K562 (cell line): ENCODE results near the gene TFB2M. TPM values are rescaled to one million over a fixed set of nuclear protein-coding genes. Genes with fewer than 3 reads are reported as not detected.

ENCODE experiments used
- ADNP ChIP-seq: fragments of 200-800 bp; sonication (Bioruptor generic); IDR thresholded peaks from 2 replicates; pipeline ENCODE4 v1.6.1; 2016; ENCODE audit warnings: missing genetic modification characterization, missing compliant biosample characterization
- CTBP1 ChIP-seq: fragments of 450-650 bp; IDR thresholded peaks from 2 replicates; pipeline ENCODE4 v1.6.1; 2016; ENCODE audit warnings: borderline replicate concordance
- GATA2 ChIP-seq: sonication (generic); formaldehyde crosslinking; IDR thresholded peaks from 2 replicates; pipeline ENCODE4 v1.4.0; 2020; ENCODE audit warnings: mild to moderate bottlenecking, missing genetic modification reagents
- HDAC2 ChIP-seq: fragments of 450-650 bp; IDR thresholded peaks from 2 replicates; pipeline ENCODE4 v1.6.1; 2016; ENCODE audit warnings: mild to moderate bottlenecking
- POLR3A ChIP-seq: IDR thresholded peaks from 2 replicates; pipeline ENCODE4 v1.6.1; 2011; ENCODE audit warnings: borderline replicate concordance, mild to moderate bottlenecking, moderate library complexity; ENCODE audit not compliant: insufficient read length, insufficient read depth; ENCODE audit errors: extremely low read depth
- RBFOX2 ChIP-seq: fragments of 200-400 bp; formaldehyde crosslinking; IDR thresholded peaks from 2 replicates; pipeline ENCODE4 v1.6.1; 2017; ENCODE audit warnings: low read depth, mild to moderate bottlenecking, low read length, moderate library complexity
- RBM34 ChIP-seq: fragments of 200-400 bp; formaldehyde crosslinking; IDR thresholded peaks from 2 replicates; pipeline ENCODE4 v1.6.1; 2018; ENCODE audit warnings: low read length, borderline replicate concordance; ENCODE audit not compliant: insufficient read depth
- SETDB1 ChIP-seq: IDR thresholded peaks from one replicate; pipeline ENCODE4 v1.6.1; 2012; ENCODE audit warnings: low read length, control low read depth, inconsistent platforms
- TCF7L2 ChIP-seq: fragments of 150-350 bp; IDR thresholded peaks from 2 replicates; pipeline ENCODE4 v1.6.1; 2016; ENCODE audit warnings: low read depth, mild to moderate bottlenecking, low read length, moderate library complexity
- WHSC1 ChIP-seq: IDR thresholded peaks from one replicate; pipeline ENCODE4 v1.6.1; 2012; ENCODE audit warnings: low read length, control low read depth, inconsistent platforms
- ZC3H8 ChIP-seq: fragments of 450-650 bp; IDR thresholded peaks from 2 replicates; pipeline ENCODE4 v1.6.1; 2017
- ZNF217 ChIP-seq: sonication (generic); formaldehyde crosslinking; IDR thresholded peaks from 2 replicates; pipeline ENCODE4 v1.8.0; 2022; ENCODE audit warnings: mild to moderate bottlenecking, missing genetic modification reagents
- ZNF253 ChIP-seq: fragments of 250-450 bp; sonication (Bioruptor Pico); conservative IDR thresholded peaks from 2 replicates; pipeline ENCODE4 v1.6.1; 2021; ENCODE audit warnings: mild to moderate bottlenecking
- ZNF445 ChIP-seq: fragments of 250-450 bp; sonication (Bioruptor Pico); IDR thresholded peaks from 2 replicates; pipeline ENCODE4 v1.4.0; 2020; ENCODE audit warnings: low read depth, mild to moderate bottlenecking, moderate library complexity
- polyA plus RNA-seq, 8 experiments: library from polyadenylated mRNA; depleted of rRNA in 4 of 8; stranded (reverse) in 5 of 8; unstranded in 3 of 8; fragments of >200 nt; fragmentation: Nextera tagmentation in 2 of 8; fragmentation: Illumina TruSeq in 1 of 8; extraction: Ambion mirVana in 2 of 8; extraction: Trizol in 1 of 8; gene quantifications; 2 replicates each; pipeline versions ENCODE4 v1.2.1 to v1.2.3, GENCODE V29; 2011 to 2014; ENCODE audit warnings: inconsistent platforms in 1 of 8, missing spikeins in 1 of 8
- total RNA-seq, 7 experiments: library from RNA; depleted of rRNA in 6 of 7; stranded (reverse); fragments of >200 nt in 6 of 7; fragmentation: Illumina TruSeq in 2 of 7; extraction: Trizol in 2 of 7; gene quantifications; 2 replicates each; pipeline versions ENCODE4 v1.2.1 to v1.2.3, GENCODE V29; 2011 to 2021; ENCODE audit warnings: low replicate concordance in 1 of 7
- TF ChIP-seq, protein P1 (sequence below): sonication (generic); formaldehyde crosslinking; IDR thresholded peaks from 2 replicates; pipeline ENCODE4 v1.8.0; 2022; ENCODE audit warnings: mild to moderate bottlenecking, missing genetic modification reagents, borderline replicate concordance
- TF ChIP-seq, protein P2 (sequence below): sonication (generic); formaldehyde crosslinking; IDR thresholded peaks from 2 replicates; pipeline ENCODE4 v1.8.1; 2022; ENCODE audit warnings: missing genetic modification reagents
- TF ChIP-seq, protein P3 (sequence below): sonication (generic); formaldehyde crosslinking; IDR thresholded peaks from 2 replicates; pipeline ENCODE4 v1.8.0; 2023; ENCODE audit warnings: missing genetic modification reagents, mild to moderate bottlenecking, borderline replicate concordance
- TF ChIP-seq, protein P4 (sequence below): fragments of 250-450 bp; sonication (Bioruptor Pico); IDR thresholded peaks from 2 replicates; pipeline ENCODE4 v1.8.0; 2022; ENCODE audit warnings: inconsistent platforms, mild to moderate bottlenecking, moderate library complexity, borderline replicate concordance

The TFB2M gene
- total and polyA plus RNA-seq, 9 of the 15 experiments (the other 6 are each of a cell fraction or from before 2014, with no cell fraction given) = 55.1 to 162 (median 70.6) TPM

DNA sequence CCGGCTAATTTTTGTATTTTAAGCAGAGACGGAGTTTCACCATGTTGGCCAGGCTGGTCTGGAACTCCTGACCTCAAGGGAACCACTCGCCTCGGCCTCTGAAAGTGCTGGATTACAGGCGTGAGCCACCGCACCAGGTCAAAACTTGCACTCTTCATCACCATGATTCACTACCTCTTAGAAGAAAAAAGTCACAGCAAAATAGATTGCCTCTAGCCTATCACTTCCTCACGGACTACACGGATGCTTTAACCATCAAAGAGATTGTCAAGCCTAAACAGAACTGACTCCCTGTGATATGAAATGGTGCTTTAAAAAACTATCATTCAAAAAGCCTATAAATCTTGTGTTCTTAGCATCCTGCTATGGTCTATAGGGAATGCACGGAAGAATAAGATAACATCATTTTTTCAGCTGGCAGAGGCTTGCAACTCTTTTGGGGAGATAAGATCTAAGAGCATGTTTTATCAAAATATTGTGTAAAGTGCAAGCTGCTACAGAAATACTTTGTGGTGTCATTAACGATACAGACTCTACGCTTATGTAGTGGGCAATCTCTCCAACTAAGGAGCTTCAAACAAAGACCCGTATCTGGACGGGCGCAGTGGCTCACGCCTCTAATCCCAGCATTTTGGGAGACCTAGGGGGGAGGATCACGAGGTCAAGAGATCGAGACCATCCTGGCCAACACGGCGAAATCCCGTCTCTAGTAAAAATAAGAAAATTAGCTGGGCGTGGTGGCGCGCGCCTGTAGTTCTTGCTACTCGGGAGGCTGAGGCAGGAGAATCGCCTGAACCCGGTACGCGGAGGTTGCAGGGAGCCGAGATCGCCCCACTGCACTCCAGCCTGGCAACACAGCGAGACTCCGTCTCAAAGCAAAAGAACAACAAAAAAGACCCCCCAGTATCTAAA lies 966 bp downstream of the TFB2M start (continued):
- TF ChIP-seq TCF7L2 = no peak
- peak; percentile 76 for TF ChIP-seq GATA2
- no peak for TF ChIP-seq RBM34
- peak; percentile 71; the same call in 1 of the 2 replicates for TF ChIP-seq ADNP (tag)
- TF ChIP-seq ZC3H8 = no peak
- TF ChIP-seq CTBP1 = no peak
- no peak for TF ChIP-seq SETDB1
- TF ChIP-seq, protein P1, sequence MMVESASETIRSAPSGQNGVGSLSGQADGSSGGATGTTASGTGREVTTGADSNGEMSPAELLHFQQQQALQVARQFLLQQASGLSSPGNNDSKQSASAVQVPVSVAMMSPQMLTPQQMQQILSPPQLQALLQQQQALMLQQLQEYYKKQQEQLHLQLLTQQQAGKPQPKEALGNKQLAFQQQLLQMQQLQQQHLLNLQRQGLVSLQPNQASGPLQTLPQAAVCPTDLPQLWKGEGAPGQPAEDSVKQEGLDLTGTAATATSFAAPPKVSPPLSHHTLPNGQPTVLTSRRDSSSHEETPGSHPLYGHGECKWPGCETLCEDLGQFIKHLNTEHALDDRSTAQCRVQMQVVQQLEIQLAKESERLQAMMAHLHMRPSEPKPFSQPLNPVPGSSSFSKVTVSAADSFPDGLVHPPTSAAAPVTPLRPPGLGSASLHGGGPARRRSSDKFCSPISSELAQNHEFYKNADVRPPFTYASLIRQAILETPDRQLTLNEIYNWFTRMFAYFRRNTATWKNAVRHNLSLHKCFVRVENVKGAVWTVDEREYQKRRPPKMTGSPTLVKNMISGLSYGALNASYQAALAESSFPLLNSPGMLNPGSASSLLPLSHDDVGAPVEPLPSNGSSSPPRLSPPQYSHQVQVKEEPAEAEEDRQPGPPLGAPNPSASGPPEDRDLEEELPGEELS (CRISPR knock-in tag) = no peak
- no peak for TF ChIP-seq HDAC2
- no peak for TF ChIP-seq ZNF217 (CRISPR knock-in tag)
- TF ChIP-seq, protein P2, sequence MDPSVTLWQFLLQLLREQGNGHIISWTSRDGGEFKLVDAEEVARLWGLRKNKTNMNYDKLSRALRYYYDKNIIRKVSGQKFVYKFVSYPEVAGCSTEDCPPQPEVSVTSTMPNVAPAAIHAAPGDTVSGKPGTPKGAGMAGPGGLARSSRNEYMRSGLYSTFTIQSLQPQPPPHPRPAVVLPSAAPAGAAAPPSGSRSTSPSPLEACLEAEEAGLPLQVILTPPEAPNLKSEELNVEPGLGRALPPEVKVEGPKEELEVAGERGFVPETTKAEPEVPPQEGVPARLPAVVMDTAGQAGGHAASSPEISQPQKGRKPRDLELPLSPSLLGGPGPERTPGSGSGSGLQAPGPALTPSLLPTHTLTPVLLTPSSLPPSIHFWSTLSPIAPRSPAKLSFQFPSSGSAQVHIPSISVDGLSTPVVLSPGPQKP = no peak
- TF ChIP-seq POLR3A = peak; percentile 65
- no peak for TF ChIP-seq ZNF445 (CRISPR knock-in tag)
- TF ChIP-seq, protein P3, sequence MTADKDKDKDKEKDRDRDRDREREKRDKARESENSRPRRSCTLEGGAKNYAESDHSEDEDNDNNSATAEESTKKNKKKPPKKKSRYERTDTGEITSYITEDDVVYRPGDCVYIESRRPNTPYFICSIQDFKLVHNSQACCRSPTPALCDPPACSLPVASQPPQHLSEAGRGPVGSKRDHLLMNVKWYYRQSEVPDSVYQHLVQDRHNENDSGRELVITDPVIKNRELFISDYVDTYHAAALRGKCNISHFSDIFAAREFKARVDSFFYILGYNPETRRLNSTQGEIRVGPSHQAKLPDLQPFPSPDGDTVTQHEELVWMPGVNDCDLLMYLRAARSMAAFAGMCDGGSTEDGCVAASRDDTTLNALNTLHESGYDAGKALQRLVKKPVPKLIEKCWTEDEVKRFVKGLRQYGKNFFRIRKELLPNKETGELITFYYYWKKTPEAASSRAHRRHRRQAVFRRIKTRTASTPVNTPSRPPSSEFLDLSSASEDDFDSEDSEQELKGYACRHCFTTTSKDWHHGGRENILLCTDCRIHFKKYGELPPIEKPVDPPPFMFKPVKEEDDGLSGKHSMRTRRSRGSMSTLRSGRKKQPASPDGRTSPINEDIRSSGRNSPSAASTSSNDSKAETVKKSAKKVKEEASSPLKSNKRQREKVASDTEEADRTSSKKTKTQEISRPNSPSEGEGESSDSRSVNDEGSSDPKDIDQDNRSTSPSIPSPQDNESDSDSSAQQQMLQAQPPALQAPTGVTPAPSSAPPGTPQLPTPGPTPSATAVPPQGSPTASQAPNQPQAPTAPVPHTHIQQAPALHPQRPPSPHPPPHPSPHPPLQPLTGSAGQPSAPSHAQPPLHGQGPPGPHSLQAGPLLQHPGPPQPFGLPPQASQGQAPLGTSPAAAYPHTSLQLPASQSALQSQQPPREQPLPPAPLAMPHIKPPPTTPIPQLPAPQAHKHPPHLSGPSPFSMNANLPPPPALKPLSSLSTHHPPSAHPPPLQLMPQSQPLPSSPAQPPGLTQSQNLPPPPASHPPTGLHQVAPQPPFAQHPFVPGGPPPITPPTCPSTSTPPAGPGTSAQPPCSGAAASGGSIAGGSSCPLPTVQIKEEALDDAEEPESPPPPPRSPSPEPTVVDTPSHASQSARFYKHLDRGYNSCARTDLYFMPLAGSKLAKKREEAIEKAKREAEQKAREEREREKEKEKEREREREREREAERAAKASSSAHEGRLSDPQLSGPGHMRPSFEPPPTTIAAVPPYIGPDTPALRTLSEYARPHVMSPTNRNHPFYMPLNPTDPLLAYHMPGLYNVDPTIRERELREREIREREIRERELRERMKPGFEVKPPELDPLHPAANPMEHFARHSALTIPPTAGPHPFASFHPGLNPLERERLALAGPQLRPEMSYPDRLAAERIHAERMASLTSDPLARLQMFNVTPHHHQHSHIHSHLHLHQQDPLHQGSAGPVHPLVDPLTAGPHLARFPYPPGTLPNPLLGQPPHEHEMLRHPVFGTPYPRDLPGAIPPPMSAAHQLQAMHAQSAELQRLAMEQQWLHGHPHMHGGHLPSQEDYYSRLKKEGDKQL (CRISPR knock-in tag) = no peak
- TF ChIP-seq RBFOX2 = no peak
- no peak for TF ChIP-seq WHSC1
- TF ChIP-seq, protein P4, sequence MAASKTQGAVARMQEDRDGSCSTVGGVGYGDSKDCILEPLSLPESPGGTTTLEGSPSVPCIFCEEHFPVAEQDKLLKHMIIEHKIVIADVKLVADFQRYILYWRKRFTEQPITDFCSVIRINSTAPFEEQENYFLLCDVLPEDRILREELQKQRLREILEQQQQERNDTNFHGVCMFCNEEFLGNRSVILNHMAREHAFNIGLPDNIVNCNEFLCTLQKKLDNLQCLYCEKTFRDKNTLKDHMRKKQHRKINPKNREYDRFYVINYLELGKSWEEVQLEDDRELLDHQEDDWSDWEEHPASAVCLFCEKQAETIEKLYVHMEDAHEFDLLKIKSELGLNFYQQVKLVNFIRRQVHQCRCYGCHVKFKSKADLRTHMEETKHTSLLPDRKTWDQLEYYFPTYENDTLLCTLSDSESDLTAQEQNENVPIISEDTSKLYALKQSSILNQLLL (CRISPR knock-in tag) = no peak
- no peak for TF ChIP-seq ZNF253 (CRISPR knock-in tag)
